ENCODE results near the gene PEX19. TPM values are rescaled to one million over a fixed set of nuclear protein-coding genes. Genes with fewer than 3 reads are reported as not detected.
A peak's percentile ranks its signal among the peaks of the same experiment; 100 is the strongest.

The PEX19 gene
- total and polyA plus RNA-seq, 3 experiments from 2014 or later = 47.7 to 57.5 (median 56.1) TPM

DNA sequence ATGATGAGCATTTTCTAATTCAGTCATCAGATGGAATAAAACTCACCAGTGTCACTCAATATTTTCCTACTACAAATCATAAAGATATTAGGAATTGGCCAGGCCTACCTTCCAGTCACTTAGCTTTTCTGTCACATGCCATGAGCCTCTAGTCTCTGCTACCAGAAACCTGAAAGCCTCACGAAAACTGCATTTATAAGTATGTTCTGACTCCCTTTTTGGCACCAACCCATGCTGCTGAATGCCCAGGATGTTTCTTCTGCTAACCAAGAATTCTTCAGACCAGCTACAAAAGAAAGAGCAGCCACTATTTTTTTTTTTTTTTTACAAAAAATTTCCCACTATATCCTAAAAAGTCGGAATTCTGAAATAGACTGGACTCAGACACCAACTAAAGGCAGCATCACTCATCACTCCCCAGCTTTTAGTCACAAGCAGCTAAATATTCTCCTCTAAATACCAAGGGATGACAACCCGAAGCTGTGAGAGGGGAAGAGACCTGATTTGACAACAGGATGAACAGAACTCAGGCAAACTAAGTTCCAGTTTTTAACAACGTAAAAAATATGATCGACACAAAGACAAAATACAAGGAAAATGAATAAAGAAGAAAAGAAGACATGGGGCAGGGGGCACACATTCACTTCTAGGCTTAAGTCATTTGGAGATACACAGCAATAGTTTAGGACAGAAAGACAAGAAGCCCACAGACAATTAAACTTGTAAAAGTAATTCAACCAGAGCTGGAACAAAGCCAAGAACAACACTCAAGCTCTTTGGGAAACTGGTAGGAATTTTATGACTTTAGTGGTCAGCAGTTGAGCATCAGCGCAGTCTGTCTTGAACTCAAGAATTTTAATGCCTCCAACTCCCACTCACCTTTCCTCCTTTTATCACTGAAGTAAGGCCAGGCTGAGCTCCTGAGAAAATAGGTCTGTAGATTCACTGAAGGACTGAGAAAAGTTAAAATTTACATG is 24.2 kb downstream of the PEX19 start:
- H3K9me3 Mint-ChIP-seq = no peaks in the 10 kb centered on the region
- H3K27me3 Mint-ChIP-seq = peaks cover 0 to 6% of the 10 kb centered on the region in 2 donors
- ChIA-PET CTCF (interaction anchor here (0.5 to 6.4 kb wide), 6 partner anchors 9 to 159 kb away, joined by 3 to 35 read pairs (median 4); partner anchors contain the start of gene PEX19), POLR2A (interaction anchor here (1.0 to 2.0 kb wide), 5 partner anchors 8 to 93 kb away, joined by 3 to 12 read pairs (median 3); partner anchors contain the start of gene PEX19)
- Histone ChIP-seq H3K4me1 (ENCODE audit: insufficient read depth, low read length) (peaks cover 40% of the 10 kb centered on the region), H3K4me3 (ENCODE audit: low read length) (peak overlapping the region; percentile 83), H3K27me3 (ENCODE audit: insufficient read depth, low read length, poor library complexity, severe bottlenecking) (no peaks in the 10 kb centered on the region), H3K9me3 (ENCODE audit: low read length) (no peaks in the 10 kb centered on the region), H3K36me3 (ENCODE audit: insufficient read depth, low read length) (no peaks in the 10 kb centered on the region), H3K27ac (ENCODE audit: low read depth, low read length) (peak overlapping the region; percentile 92)
- H3K36me3 Mint-ChIP-seq = peaks cover 3 to 36% (median 5%) of the 10 kb centered on the region in 3 donors
- H3K27ac Mint-ChIP-seq = peak overlapping the region; percentile 96 to 100 (median 98)
- peak in 1 of 5 donors; percentile 8 for DNase-seq
- H3K4me1 Mint-ChIP-seq = peaks cover 39 to 70% (median 59%) of the 10 kb centered on the region in 3 donors
- H3K4me3 Mint-ChIP-seq = peak overlapping the region; percentile 90 to 100 (median 97)

DNA sequence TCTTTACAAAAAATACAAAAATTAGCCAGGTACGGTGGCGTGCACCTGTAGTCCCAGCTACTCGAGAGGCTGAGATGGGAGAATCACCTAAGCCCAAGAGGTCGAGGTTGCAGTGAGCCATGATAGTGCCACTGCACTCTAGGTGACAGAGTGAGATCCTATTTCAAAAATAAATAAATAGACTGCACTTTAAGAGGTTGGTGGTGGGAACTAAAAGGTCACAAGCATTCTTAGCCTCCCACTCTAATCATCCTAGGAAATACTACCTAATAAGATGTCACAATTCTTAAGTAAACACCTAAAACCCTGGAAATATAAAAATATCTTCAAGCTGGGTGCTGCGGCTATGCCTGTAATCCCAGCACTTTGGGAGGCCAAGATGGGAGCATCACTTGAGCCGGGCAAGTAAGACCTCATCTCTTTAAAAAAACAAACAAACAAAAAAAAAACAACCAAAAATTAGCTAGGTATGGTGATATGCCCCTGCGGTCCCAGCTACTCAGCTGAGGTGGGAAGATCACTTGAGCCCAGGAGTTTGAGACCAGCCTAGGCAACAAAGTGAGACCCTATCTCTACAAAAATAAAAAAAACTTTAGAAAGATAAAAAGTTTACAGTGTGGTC is 26.6 kb downstream of the PEX19 start:
- POLR2A ChIA-PET = no interaction called here
- Histone ChIP-seq H3K27ac (ENCODE audit: low read depth, low read length) (no peak overlapping the region), H3K4me3 (ENCODE audit: low read length) (no peak overlapping the region), H3K27me3 (ENCODE audit: insufficient read depth, low read length, poor library complexity, severe bottlenecking) (no peaks in the 10 kb centered on the region), H3K4me1 (ENCODE audit: insufficient read depth, low read length) (peaks cover 33% of the 10 kb centered on the region), H3K36me3 (ENCODE audit: insufficient read depth, low read length) (no peaks in the 10 kb centered on the region), H3K9me3 (ENCODE audit: low read length) (no peaks in the 10 kb centered on the region)
- Mint-ChIP-seq H3K27me3 (peaks cover 0 to 6% of the 10 kb centered on the region in 2 donors), H3K36me3 (peaks cover 3 to 47% (median 5%) of the 10 kb centered on the region in 3 donors), H3K9me3 (no peaks in the 10 kb centered on the region), H3K4me3 (peak overlapping the region in 2 of 7 donors; percentile 6 to 35), H3K27ac (peak overlapping the region in 4 of 8 donors; percentile 10 to 89 (median 72)), H3K4me1 (peaks cover 34 to 70% (median 51%) of the 10 kb centered on the region in 3 donors)
- no peak for DNase-seq
- CTCF ChIA-PET = interaction anchor here (1.0 to 6.4 kb wide), 2 partner anchors 27 to 33 kb away, joined by 4 to 35 read pairs; partner anchors contain the start of gene PEX19

DNA sequence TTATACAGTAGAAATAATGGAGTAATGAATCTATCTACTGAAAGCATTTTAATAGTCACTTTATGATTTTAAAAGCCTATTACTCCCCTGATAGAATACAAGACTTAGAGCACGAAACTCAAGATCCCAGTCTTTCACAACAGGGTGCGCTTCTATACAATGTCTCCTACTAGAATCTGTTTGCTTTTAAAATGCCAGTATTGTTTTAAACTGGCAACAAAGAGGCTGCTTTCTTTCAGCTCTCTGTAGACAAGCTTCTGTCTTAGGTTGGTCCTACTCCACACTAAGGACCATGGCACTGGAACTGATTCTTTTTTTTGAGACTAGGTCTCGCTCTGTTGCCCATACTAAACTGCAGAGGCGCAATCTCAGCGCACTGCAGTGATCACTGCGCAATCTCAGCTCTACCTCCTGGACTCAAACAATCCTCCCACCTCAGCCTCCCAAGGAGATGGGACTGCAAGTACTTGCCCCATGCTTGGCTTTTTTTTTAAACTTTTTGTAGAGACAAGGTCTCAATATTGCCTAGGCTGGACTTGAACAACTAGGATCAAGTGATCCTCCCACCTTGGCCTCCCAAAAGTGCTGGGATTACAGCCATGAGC is 27.4 kb downstream of the PEX19 start:
- Histone ChIP-seq H3K4me3 (ENCODE audit: low read length) (no peak overlapping the region), H3K9me3 (ENCODE audit: low read length) (no peaks in the 10 kb centered on the region), H3K36me3 (ENCODE audit: insufficient read depth, low read length) (no peaks in the 10 kb centered on the region), H3K27ac (ENCODE audit: low read depth, low read length) (no peak overlapping the region), H3K4me1 (ENCODE audit: insufficient read depth, low read length) (peaks cover 28% of the 10 kb centered on the region), H3K27me3 (ENCODE audit: insufficient read depth, low read length, poor library complexity, severe bottlenecking) (no peaks in the 10 kb centered on the region)
- CTCF ChIA-PET = interaction anchor here (0.7 to 1.4 kb wide), 3 partner anchors 9 to 64 kb away, joined by 3 to 4 read pairs (median 4); no protein-coding TSS in a partner anchor
- H3K9me3 Mint-ChIP-seq = no peaks in the 10 kb centered on the region
- H3K4me1 Mint-ChIP-seq = peaks cover 33 to 71% (median 50%) of the 10 kb centered on the region in 3 donors
- H3K27ac Mint-ChIP-seq = peak overlapping the region in 2 of 8 donors; percentile 55 to 94
- peaks cover 0 to 6% of the 10 kb centered on the region in 2 donors for H3K27me3 Mint-ChIP-seq
- no peak for DNase-seq
- H3K4me3 Mint-ChIP-seq = peak overlapping the region in 1 of 7 donors; percentile 35
- POLR2A ChIA-PET = interaction anchor here (1.2 kb wide), 1 partner anchor 28 kb away, joined by 6 read pairs; the partner anchor contains the start of gene PEX19
- peaks cover 3 to 47% (median 5%) of the 10 kb centered on the region in 3 donors for H3K36me3 Mint-ChIP-seq

GRCh38 chr1:160256396-160257046 is 28.4 kb downstream of the PEX19 start:
- H3K9me3 Mint-ChIP-seq = no peaks in the 10 kb centered on the region
- no peak overlapping the region for H3K4me3 ChIP-seq (ENCODE audit: low read length)
- POLR2A ChIA-PET = interaction anchor here (1.2 kb wide), 1 partner anchor 29 kb away, joined by 6 read pairs; the partner anchor contains the start of gene PEX19
- H3K4me3 Mint-ChIP-seq = no peak overlapping the region
- peak overlapping the region in 3 of 8 donors; percentile 36 to 42 (median 36) for H3K27ac Mint-ChIP-seq
- H3K9me3 ChIP-seq (ENCODE audit: low read length) = no peaks in the 10 kb centered on the region
- H3K27me3 ChIP-seq (ENCODE audit: insufficient read depth, low read length, poor library complexity, severe bottlenecking) = no peaks in the 10 kb centered on the region
- H3K27ac ChIP-seq (ENCODE audit: low read depth, low read length) = no peak overlapping the region
- no peak for DNase-seq
- H3K27me3 Mint-ChIP-seq = peaks cover 0 to 2% of the 10 kb centered on the region in 2 donors
- H3K36me3 Mint-ChIP-seq = peaks cover 3 to 45% (median 5%) of the 10 kb centered on the region in 3 donors
- peaks cover 28% of the 10 kb centered on the region for H3K4me1 ChIP-seq (ENCODE audit: insufficient read depth, low read length)
- CTCF ChIA-PET = interaction anchor here (0.7 to 1.4 kb wide), 3 partner anchors 10 to 63 kb away, joined by 3 to 4 read pairs (median 4); no protein-coding TSS in a partner anchor
- H3K4me1 Mint-ChIP-seq = peaks cover 35 to 74% (median 55%) of the 10 kb centered on the region in 3 donors
- H3K36me3 ChIP-seq (ENCODE audit: insufficient read depth, low read length) = peaks cover 2% of the 10 kb centered on the region

DNA sequence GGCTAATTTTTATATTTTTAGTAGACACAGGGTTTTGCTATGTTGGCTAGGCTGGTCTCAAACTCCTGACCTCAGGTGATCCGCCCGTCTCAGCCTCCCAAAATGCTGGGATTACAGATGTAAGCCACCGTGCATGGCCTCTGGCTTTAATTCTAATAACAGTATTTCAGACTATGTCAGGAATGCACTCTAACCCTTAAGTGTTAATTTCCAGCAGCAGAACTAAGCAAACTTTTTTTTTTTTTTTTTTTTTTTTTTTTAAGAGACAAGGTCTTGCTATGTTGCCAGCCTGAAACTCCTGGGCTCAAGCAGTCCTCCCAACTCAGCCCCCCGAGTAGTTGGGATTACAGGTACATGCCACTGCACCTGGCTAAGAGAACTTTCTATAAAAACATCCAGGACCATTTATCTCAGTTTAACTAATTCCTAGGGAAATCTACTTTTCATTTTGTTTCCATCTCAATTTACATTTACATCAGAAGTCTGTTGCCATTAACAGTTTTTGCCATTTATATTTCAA is 29.1 kb downstream of the PEX19 start:
- Mint-ChIP-seq H3K27me3 (no peaks in the 10 kb centered on the region), H3K4me1 (peaks cover 29 to 70% (median 50%) of the 10 kb centered on the region in 3 donors), H3K36me3 (peaks cover 3 to 46% (median 5%) of the 10 kb centered on the region in 3 donors), H3K27ac (peak overlapping the region in 2 of 8 donors; percentile 36), H3K9me3 (no peaks in the 10 kb centered on the region), H3K4me3 (no peak overlapping the region)
- Histone ChIP-seq H3K4me1 (ENCODE audit: insufficient read depth, low read length) (peaks cover 21% of the 10 kb centered on the region), H3K4me3 (ENCODE audit: low read length) (no peak overlapping the region), H3K27ac (ENCODE audit: low read depth, low read length) (no peak overlapping the region), H3K9me3 (ENCODE audit: low read length) (no peaks in the 10 kb centered on the region), H3K27me3 (ENCODE audit: insufficient read depth, low read length, poor library complexity, severe bottlenecking) (no peaks in the 10 kb centered on the region), H3K36me3 (ENCODE audit: insufficient read depth, low read length) (peaks cover 7% of the 10 kb centered on the region)
- no peak for DNase-seq
- ChIA-PET CTCF (no interaction called here), POLR2A (no interaction called here)

GRCh38 chr1:160251687-160252526 is 33.0 kb downstream of the PEX19 start:
- H3K4me1 ChIP-seq (ENCODE audit: insufficient read depth, low read length) = peaks cover 5% of the 10 kb centered on the region
- Mint-ChIP-seq H3K27me3 (no peaks in the 10 kb centered on the region), H3K4me1 (peaks cover 15 to 41% (median 29%) of the 10 kb centered on the region in 3 donors), H3K4me3 (no peak overlapping the region), H3K27ac (peak overlapping the region; percentile 8 to 87 (median 74)), H3K9me3 (no peaks in the 10 kb centered on the region), H3K36me3 (peaks cover 0 to 44% (median 0%) of the 10 kb centered on the region in 3 donors)
- CTCF ChIA-PET = interaction anchor here (0.6 to 3.4 kb wide), 24 partner anchors 9 to 206 kb away, joined by 3 to 33 read pairs (median 5); partner anchors contain the start of genes CASQ1, DCAF8, IGSF8 and PEX19
- no peaks in the 10 kb centered on the region for H3K9me3 ChIP-seq (ENCODE audit: low read length)
- H3K27ac ChIP-seq (ENCODE audit: low read depth, low read length) = no peak overlapping the region
- peak; percentile 30 to 72 (median 43) for DNase-seq
- H3K36me3 ChIP-seq (ENCODE audit: insufficient read depth, low read length) = peaks cover 7% of the 10 kb centered on the region
- POLR2A ChIA-PET = interaction anchor here (1.1 to 1.5 kb wide), 3 partner anchors 9 to 11 kb away, joined by 4 to 9 read pairs (median 7); partner anchors contain the start of gene DCAF8
- no peak overlapping the region for H3K4me3 ChIP-seq (ENCODE audit: low read length)
- H3K27me3 ChIP-seq (ENCODE audit: insufficient read depth, low read length, poor library complexity, severe bottlenecking) = no peaks in the 10 kb centered on the region

Measured in CD8-positive, alpha-beta memory T cell (primary cell).